ENCODE data around the gene RPS24.
"Not testable (repeated sequence)": the region's sequence is repeated elsewhere in the genome, so short reads cannot be mapped to it uniquely, and the experiment has no call there.

RPS24 gene

GRCh38 chr10:78053211-78053868, 19.7 kb downstream of the RPS24 start:
- Histone ChIP-seq H3K9me3 (ENCODE audit: control insufficient read depth, insufficient read depth, low read length) (no peaks in the 10 kb centered on the region), H3K4me1 (ENCODE audit: insufficient read depth, low read length) (peaks cover 4% of the 10 kb centered on the region; the same call in 1 of the 2 replicates), H3K9ac (ENCODE audit: low read depth, low read length) (no peak overlapping the region)

GRCh38 chr10:78058562-78058961, 24.9 kb downstream of the RPS24 start:
- H3K4me1 ChIP-seq (ENCODE audit: insufficient read depth, low read length): no peaks in the 10 kb centered on the region
- H3K36me3 ChIP-seq (ENCODE audit: insufficient read depth, low read length): no peaks in the 10 kb centered on the region
- no peak overlapping the region for H3K9ac ChIP-seq (ENCODE audit: low read depth, low read length)
- no peaks in the 10 kb centered on the region for H3K9me3 ChIP-seq (ENCODE audit: control insufficient read depth, insufficient read depth, low read length)

More at GRCh38 chr10:78053211-78053868, 19.7 kb downstream of the RPS24 start:
- no peaks in the 10 kb centered on the region for H3K36me3 ChIP-seq (ENCODE audit: insufficient read depth, low read length)

GRCh38 chr10:78059906-78060702, 26.4 kb downstream of the RPS24 start:
- no peaks in the 10 kb centered on the region for H3K36me3 ChIP-seq (ENCODE audit: insufficient read depth, low read length)
- no peak overlapping the region for H3K9ac ChIP-seq (ENCODE audit: low read depth, low read length)
- no peaks in the 10 kb centered on the region for H3K9me3 ChIP-seq (ENCODE audit: control insufficient read depth, insufficient read depth, low read length)
- no peaks in the 10 kb centered on the region for H3K4me1 ChIP-seq (ENCODE audit: insufficient read depth, low read length)

- H3K36me3 ChIP-seq (ENCODE audit: insufficient read depth, low read length): no peaks in the 10 kb centered on the region
- no peaks in the 10 kb centered on the region for H3K4me1 ChIP-seq (ENCODE audit: insufficient read depth, low read length)
- no peaks in the 10 kb centered on the region for H3K9me3 ChIP-seq (ENCODE audit: control insufficient read depth, insufficient read depth, low read length)
- no peak overlapping the region for H3K9ac ChIP-seq (ENCODE audit: low read depth, low read length)
These were observed 28.6 kb downstream of the RPS24 start for GRCh38 chr10:78062296-78062695.

GRCh38 chr10:78063236-78063635, 29.6 kb downstream of the RPS24 start:
- no peaks in the 10 kb centered on the region for H3K4me1 ChIP-seq (ENCODE audit: insufficient read depth, low read length)
- no peaks in the 10 kb centered on the region for H3K36me3 ChIP-seq (ENCODE audit: insufficient read depth, low read length)
- no peaks in the 10 kb centered on the region for H3K9me3 ChIP-seq (ENCODE audit: control insufficient read depth, insufficient read depth, low read length)
- H3K9ac ChIP-seq (ENCODE audit: low read depth, low read length): no peak overlapping the region

- not testable (repeated sequence) for H3K9me3 ChIP-seq (ENCODE audit: control insufficient read depth, insufficient read depth, low read length); H3K4me1 ChIP-seq (ENCODE audit: insufficient read depth, low read length); H3K9ac ChIP-seq (ENCODE audit: low read depth, low read length); H3K36me3 ChIP-seq (ENCODE audit: insufficient read depth, low read length)
These were observed 31.3 kb downstream of the RPS24 start for GRCh38 chr10:78064919-78065318.

GRCh38 chr10:78065611-78066010, 31.9 kb downstream of the RPS24 start:
- H3K9me3 ChIP-seq (ENCODE audit: control insufficient read depth, insufficient read depth, low read length): no peaks in the 10 kb centered on the region
- H3K4me1 ChIP-seq (ENCODE audit: insufficient read depth, low read length): no peaks in the 10 kb centered on the region
- no peaks in the 10 kb centered on the region for H3K36me3 ChIP-seq (ENCODE audit: insufficient read depth, low read length)
- H3K9ac ChIP-seq (ENCODE audit: low read depth, low read length): no peak overlapping the region

GRCh38 chr10:78066012-78066411, 32.3 kb downstream of the RPS24 start:
- Histone ChIP-seq H3K36me3 (ENCODE audit: insufficient read depth, low read length) (no peaks in the 10 kb centered on the region), H3K4me1 (ENCODE audit: insufficient read depth, low read length) (no peaks in the 10 kb centered on the region), H3K9me3 (ENCODE audit: control insufficient read depth, insufficient read depth, low read length) (no peaks in the 10 kb centered on the region), H3K9ac (ENCODE audit: low read depth, low read length) (no peak overlapping the region)

GRCh38 chr10:78066728-78067430, 33.2 kb downstream of the RPS24 start:
- no peak overlapping the region for H3K9ac ChIP-seq (ENCODE audit: low read depth, low read length)
- H3K36me3 ChIP-seq (ENCODE audit: insufficient read depth, low read length): no peaks in the 10 kb centered on the region
- H3K4me1 ChIP-seq (ENCODE audit: insufficient read depth, low read length): no peaks in the 10 kb centered on the region
- no peaks in the 10 kb centered on the region for H3K9me3 ChIP-seq (ENCODE audit: control insufficient read depth, insufficient read depth, low read length)

- no peaks in the 10 kb centered on the region for H3K9me3 ChIP-seq (ENCODE audit: control insufficient read depth, insufficient read depth, low read length)
These were observed 35.5 kb downstream of the RPS24 start for GRCh38 chr10:78069151-78069550.

GRCh38 chr10:78070064-78070463, 36.4 kb downstream of the RPS24 start:
- H3K9me3 ChIP-seq (ENCODE audit: control insufficient read depth, insufficient read depth, low read length); H3K4me1 ChIP-seq (ENCODE audit: insufficient read depth, low read length); H3K9ac ChIP-seq (ENCODE audit: low read depth, low read length); H3K36me3 ChIP-seq (ENCODE audit: insufficient read depth, low read length): not testable (repeated sequence)

More at GRCh38 chr10:78069151-78069550, 35.5 kb downstream of the RPS24 start:
- Histone ChIP-seq H3K4me1 (ENCODE audit: insufficient read depth, low read length) (no peaks in the 10 kb centered on the region), H3K9ac (ENCODE audit: low read depth, low read length) (no peak overlapping the region), H3K36me3 (ENCODE audit: insufficient read depth, low read length) (no peaks in the 10 kb centered on the region)

GRCh38 chr10:78070726-78071125, 37.1 kb downstream of the RPS24 start:
- H3K4me1 ChIP-seq (ENCODE audit: insufficient read depth, low read length): no peaks in the 10 kb centered on the region
- no peak overlapping the region for H3K9ac ChIP-seq (ENCODE audit: low read depth, low read length)
- 0 out of 2 replicates have a peak, but pooled peaks cover 3% of the 10 kb centered on the region for H3K9me3 ChIP-seq (ENCODE audit: control insufficient read depth, insufficient read depth, low read length)
- no peaks in the 10 kb centered on the region for H3K36me3 ChIP-seq (ENCODE audit: insufficient read depth, low read length)

GRCh38 chr10:78071140-78071856, 37.6 kb downstream of the RPS24 start:
- H3K9ac ChIP-seq (ENCODE audit: low read depth, low read length): no peak overlapping the region
- 0 out of 2 replicates have a peak, but pooled peaks cover 3% of the 10 kb centered on the region for H3K9me3 ChIP-seq (ENCODE audit: control insufficient read depth, insufficient read depth, low read length)
- no peaks in the 10 kb centered on the region for H3K36me3 ChIP-seq (ENCODE audit: insufficient read depth, low read length)
- no peaks in the 10 kb centered on the region for H3K4me1 ChIP-seq (ENCODE audit: insufficient read depth, low read length)

- Histone ChIP-seq H3K4me1 (ENCODE audit: insufficient read depth, low read length) (no peaks in the 10 kb centered on the region), H3K9ac (ENCODE audit: low read depth, low read length) (no peak overlapping the region), H3K9me3 (ENCODE audit: control insufficient read depth, insufficient read depth, low read length) (0 out of 2 replicates have a peak, but pooled peaks cover 3% of the 10 kb centered on the region), H3K36me3 (ENCODE audit: insufficient read depth, low read length) (no peaks in the 10 kb centered on the region)
These were observed 38.2 kb downstream of the RPS24 start for GRCh38 chr10:78071857-78072179.
